Panc1 (cell line): ENCODE measurements around the gene NLRP7.

Experiments
- CTCF ChIP-seq: fragments of 450-650 bp; IDR thresholded peaks from 2 replicates; pipeline ENCODE4 v1.5.1; 2017; ENCODE audit warnings: mild to moderate bottlenecking
- POLR2AphosphoS5 ChIP-seq: IDR thresholded peaks from 2 replicates; pipeline ENCODE4 v1.6.1; 2012; ENCODE audit warnings: mild to moderate bottlenecking, low read depth, low read length, moderate library complexity
- REST ChIP-seq, 2 experiments: IDR thresholded peaks; 2 replicates each; pipeline ENCODE4 v1.6.1; 2011 to 2012; ENCODE audit warnings: low read depth in 2 of 2, control low read depth in 1 of 2, low read length in 1 of 2, mild to moderate bottlenecking in 1 of 2, moderate library complexity in 1 of 2; ENCODE audit not compliant: insufficient read depth in 1 of 2
- SIN3A ChIP-seq: IDR thresholded peaks from 2 replicates; pipeline ENCODE4 v1.6.1; 2012; ENCODE audit warnings: low read depth, mild to moderate bottlenecking, low read length, moderate library complexity, borderline replicate concordance; ENCODE audit not compliant: insufficient read depth
- TCF7L2 ChIP-seq: IDR thresholded peaks from 2 replicates; pipeline ENCODE4 v1.6.1; 2011; ENCODE audit warnings: mild to moderate bottlenecking, low read depth, low read length, inconsistent platforms

GRCh38 chr19:54969647-54970046 is 22.3 kb upstream of the NLRP7 start:
- TF ChIP-seq REST (IDR thresholded peaks at IDR 0.05; ENCODE audit: insufficient read depth in 1 of 2, low read depth in 2 of 2, low read length in 1 of 2) (no peak), CTCF (no peak), TCF7L2 (no peak), POLR2AphosphoS5 (no peak), SIN3A (no peak)
